Spleen (tissue), 11 donors: ENCODE results near the gene OR51V1. TPM values are rescaled to one million over a fixed set of nuclear protein-coding genes. Genes with fewer than 3 reads are reported as not detected.

Source experiments
- DNase-seq: peaks from one replicate; pipeline ENCODE4 v3.0.0-alpha.2; 2020
- H3K27ac ChIP-seq, 8 donors: fragments of 200-600 bp; sonication (generic) in 7 of 8; 1 replicate in 4 of 8; 2 replicates in 4 of 8; pipeline versions ENCODE4 v1.5.0 to v1.8.0; 2016 to 2021; ENCODE audit warnings: inconsistent platforms in 4 of 8, mild to moderate bottlenecking in 4 of 8, moderate library complexity in 1 of 8
- H3K27me3 ChIP-seq, 7 donors: fragments of 200-600 bp; sonication (generic) in 6 of 7; replicated peaks in 1 of 7; 1 replicate in 4 of 7; 2 replicates in 3 of 7; pipeline versions ENCODE4 v1.5.0 to v1.8.0; 2016 to 2021; ENCODE audit warnings: inconsistent platforms in 3 of 7, mild to moderate bottlenecking in 1 of 7
- H3K36me3 ChIP-seq, 6 donors: fragments of 200-600 bp; sonication (generic) in 5 of 6; 1 replicate in 4 of 6; 2 replicates in 2 of 6; pipeline versions ENCODE4 v1.5.0 to v1.8.0; 2016 to 2021; ENCODE audit warnings: inconsistent platforms in 2 of 6
- H3K4me1 ChIP-seq, 6 donors: fragments of 200-600 bp; sonication (generic) in 5 of 6; 1 replicate in 3 of 6; 2 replicates in 3 of 6; pipeline versions ENCODE4 v1.5.0 to v1.8.0; 2016 to 2021; ENCODE audit warnings: inconsistent platforms in 3 of 6
- H3K4me3 ChIP-seq, 8 donors: fragments of 200-600 bp; sonication (generic) in 7 of 8; 1 replicate in 4 of 8; 2 replicates in 4 of 8; pipeline versions ENCODE4 v1.5.0 to v1.8.0; 2016 to 2021; ENCODE audit warnings: inconsistent platforms in 4 of 8, mild to moderate bottlenecking in 4 of 8, moderate library complexity in 2 of 8
- H3K9me3 ChIP-seq, 8 donors: fragments of 200-600 bp; sonication (generic) in 7 of 8; 1 replicate in 4 of 8; 2 replicates in 4 of 8; pipeline versions ENCODE4 v1.5.0 to v1.8.0; 2016 to 2021; ENCODE audit warnings: inconsistent platforms in 4 of 8
- CTCF ChIP-seq, 11 experiments: fragments of 200-600 bp in 7 of 11; fragments of 450-650 bp in 4 of 11; sonication (generic) in 4 of 11; IDR thresholded peaks in 8 of 11; conservative IDR thresholded peaks in 3 of 11; 1 replicate in 7 of 11; 2 replicates in 4 of 11; pipeline versions ENCODE4 v1.4.0 to v1.8.0; 2016 to 2021; ENCODE audit warnings: antibody characterized with exemption in 11 of 11, inconsistent platforms in 4 of 11, mild to moderate bottlenecking in 1 of 11
- POLR2A ChIP-seq, 3 donors: fragments of 450-650 bp; IDR thresholded peaks; one replicate each; pipeline ENCODE4 v1.5.1; 2017; ENCODE audit warnings: antibody characterized with exemption in 3 of 3, mild to moderate bottlenecking in 1 of 3
- POLR2AphosphoS5 ChIP-seq, 3 donors: sonication (generic); formaldehyde crosslinking; IDR thresholded peaks; one replicate each; pipeline ENCODE4 v1.5.1; 2017; ENCODE audit warnings: antibody characterized with exemption in 3 of 3
- WGBS, 5 donors: extraction: QIAGEN DNeasy Blood & Tissue Kit in 3 of 5; methylation state at CpG; one replicate each; pipeline versions ENCODE4 v1.1.5 to v1.1.7; 2013 to 2018; 5-methylcytosine and 5-hydroxymethylcytosine counted together
- intact Hi-C: fragments of 100-400 bp; cut with DNase I; formaldehyde crosslinking; loops from one replicate; pipeline ENCODE4 v1.15.0; 2023; ENCODE audit warnings: low total_unique reads
- polyA plus RNA-seq, 3 donors: library from polyadenylated mRNA; stranded (reverse); fragments of 200-250 nt; gene quantifications; one replicate each; pipeline ENCODE4 v1.2.1, GENCODE V29; 2013
- total RNA-seq, 7 donors: library from RNA; depleted of rRNA in 3 of 7; stranded (reverse); fragments of >200 nt in 3 of 7; fragmentation: NEBNext Ultra II Directional in 4 of 7; extraction: Animal tissue kit (Norgen Biotek cat#: 25700) in 4 of 7; gene quantifications; one replicate each; pipeline versions ENCODE4 v1.1.0 to v1.2.1, GENCODE V29; 2016 to 2021
- donor health status: healthy with polysubstance abuse.
- donor health status: DM: no; HTN: no; CAD: no; lungs with moderate emphysema.
- donor health status: DM: no; HTN: no; CAD: no.
- donor health status: Bipolar disorder and iron deficiency.
- donor health status: healthy.
- donor health status: DM: no; HTN: no; CAD: no.
- donor health status: DM: yes; HTN: yes; CAD: no.

The OR51V1 gene
- total and polyA plus RNA-seq, 10 donors: not detected

GRCh38 chr11:5241458-5241857, 41.0 kb upstream of the OR51V1 start:
- intact Hi-C loops: no loop called here
- DNase-seq: no peak
- H3K4me1 ChIP-seq: no peaks in the 10 kb centered on the region
- TF ChIP-seq POLR2AphosphoS5 (IDR thresholded peaks at IDR 0.05): no peak
- no peak for TF ChIP-seq CTCF (IDR thresholded peaks at IDR 0.05 in 8 of 11, conservative IDR thresholded peaks at IDR 0.05 in 3 of 11)
- TF ChIP-seq POLR2A (IDR thresholded peaks at IDR 0.05): no peak
- H3K27ac ChIP-seq: no peak overlapping the region
- no peaks in the 10 kb centered on the region for H3K9me3 ChIP-seq
- H3K4me3 ChIP-seq: no peak overlapping the region
- no peaks in the 10 kb centered on the region for H3K36me3 ChIP-seq
- WGBS, 5 donors: 60 to 75% (median 66%) methylated on average over 3 of the region's 3 CpGs
- H3K27me3 ChIP-seq: no peaks in the 10 kb centered on the region

- intact Hi-C loops: no loop called here
These were observed 40.0 kb upstream of the OR51V1 start for GRCh38 chr11:5240458-5240857.

GRCh38 chr11:5240056-5240455, 39.6 kb upstream of the OR51V1 start:
- 79 to 94% (median 86%) methylated on average over 1 of the region's 1 CpG for WGBS, 5 donors
- Histone ChIP-seq H3K4me1 (no peaks in the 10 kb centered on the region), H3K4me3 (no peak overlapping the region), H3K27ac (no peak overlapping the region), H3K9me3 (no peaks in the 10 kb centered on the region), H3K27me3 (no peaks in the 10 kb centered on the region), H3K36me3 (no peaks in the 10 kb centered on the region)
- no peak for DNase-seq
- intact Hi-C loops: no loop called here
- TF ChIP-seq CTCF (IDR thresholded peaks at IDR 0.05 in 8 of 11, conservative IDR thresholded peaks at IDR 0.05 in 3 of 11) (no peak), POLR2A (IDR thresholded peaks at IDR 0.05) (no peak), POLR2AphosphoS5 (IDR thresholded peaks at IDR 0.05) (no peak)

More at GRCh38 chr11:5240458-5240857, 40.0 kb upstream of the OR51V1 start:
- Histone ChIP-seq H3K27me3 (no peaks in the 10 kb centered on the region), H3K36me3 (no peaks in the 10 kb centered on the region), H3K4me3 (no peak overlapping the region), H3K9me3 (no peaks in the 10 kb centered on the region), H3K27ac (no peak overlapping the region), H3K4me1 (no peaks in the 10 kb centered on the region)
- TF ChIP-seq POLR2A (IDR thresholded peaks at IDR 0.05) (no peak), POLR2AphosphoS5 (IDR thresholded peaks at IDR 0.05) (no peak), CTCF (IDR thresholded peaks at IDR 0.05 in 8 of 11, conservative IDR thresholded peaks at IDR 0.05 in 3 of 11) (no peak)
- DNase-seq: no peak
- 62 to 75% (median 66%) methylated on average over 2 of the region's 2 CpGs for WGBS, 5 donors

GRCh38 chr11:5239046-5239445, 38.6 kb upstream of the OR51V1 start:
- no peaks in the 10 kb centered on the region for H3K27me3 ChIP-seq
- TF ChIP-seq POLR2A (IDR thresholded peaks at IDR 0.05) (no peak), CTCF (IDR thresholded peaks at IDR 0.05 in 8 of 11, conservative IDR thresholded peaks at IDR 0.05 in 3 of 11) (no peak), POLR2AphosphoS5 (IDR thresholded peaks at IDR 0.05) (no peak)
- no peak overlapping the region for H3K4me3 ChIP-seq
- no peak overlapping the region for H3K27ac ChIP-seq
- H3K9me3 ChIP-seq: no peaks in the 10 kb centered on the region
- H3K4me1 ChIP-seq: no peaks in the 10 kb centered on the region
- intact Hi-C loops: no loop called here
- H3K36me3 ChIP-seq: no peaks in the 10 kb centered on the region
- DNase-seq: no peak
